Vagina (tissue), 2 donors: Measurements from ENCODE around the gene SGF29. TPM values are rescaled to one million over a fixed set of nuclear protein-coding genes. Genes with fewer than 3 reads are reported as not detected.
"Not testable (repeated sequence)": the region's sequence is repeated elsewhere in the genome, so short reads cannot be mapped to it uniquely, and the experiment has no call there.

ENCODE experiments used
- DNase-seq, 2 donors: peaks; one replicate each; pipeline ENCODE4 v3.0.0-alpha.2; 2017; ENCODE audit errors: extremely low spot score in 2 of 2
- H3K27ac ChIP-seq: fragments of 200-600 bp; sonication (generic); one replicate; pipeline ENCODE4 v1.5.1; 2019
- H3K27me3 ChIP-seq: fragments of 200-600 bp; sonication (generic); one replicate; pipeline ENCODE4 v1.5.1; 2019
- H3K36me3 ChIP-seq, 2 donors: fragments of 200-600 bp; sonication (generic); one replicate each; pipeline ENCODE4 v1.5.1; 2017 to 2019
- H3K4me1 ChIP-seq: fragments of 200-600 bp; sonication (generic); one replicate; pipeline ENCODE4 v1.5.1; 2019
- H3K4me3 ChIP-seq, 2 donors: fragments of 200-600 bp; sonication (generic); 1 replicate in 1 of 2; 2 replicates in 1 of 2; pipeline ENCODE4 v1.5.1; 2016 to 2019
- H3K9me3 ChIP-seq: fragments of 200-600 bp; sonication (generic); one replicate; pipeline ENCODE4 v1.5.1; 2019
- POLR2A ChIP-seq, 2 donors: fragments of 450-650 bp; IDR thresholded peaks; one replicate each; pipeline ENCODE4 v1.6.1; 2017; ENCODE audit warnings: antibody characterized with exemption in 2 of 2, mild to moderate bottlenecking in 2 of 2, moderate library complexity in 2 of 2
- POLR2AphosphoS5 ChIP-seq, 2 donors: sonication (generic); formaldehyde crosslinking; IDR thresholded peaks; one replicate each; pipeline ENCODE4 v1.9.0; 2017; ENCODE audit warnings: antibody characterized with exemption in 2 of 2, mild to moderate bottlenecking in 2 of 2, low read depth in 1 of 2; ENCODE audit not compliant: insufficient read depth in 1 of 2
- intact Hi-C: fragments of 100-400 bp; cut with DNase I; formaldehyde crosslinking; loops from one replicate; pipeline ENCODE4 v1.15.1; 2023
- total RNA-seq: library from RNA; depleted of rRNA; stranded (reverse); fragments of >200 nt; gene quantifications from one replicate; pipeline ENCODE4 v1.2.3, GENCODE V29; 2016
- TF ChIP-seq, protein P1 (sequence below), 3 experiments: fragments of 450-650 bp in 2 of 3; fragments of 200-600 bp in 1 of 3; sonication (generic) in 1 of 3; IDR thresholded peaks; one replicate each; pipeline ENCODE4 v1.5.1; 2017 to 2019; ENCODE audit warnings: antibody characterized with exemption in 3 of 3, mild to moderate bottlenecking in 2 of 3, moderate library complexity in 2 of 3

The SGF29 gene
- total RNA-seq, 1 donor from 2014 or later: 16.5 TPM

- no peak for DNase-seq
- H3K9me3 ChIP-seq: no peaks in the 10 kb centered on the region
- intact Hi-C loops: no loop called here
- peaks cover 3 to 13% of the 10 kb centered on the region in 2 donors for H3K36me3 ChIP-seq
- H3K4me3 ChIP-seq: no peak overlapping the region
- H3K27ac ChIP-seq: no peak overlapping the region
- peaks cover 11% of the 10 kb centered on the region for H3K4me1 ChIP-seq
- no peaks in the 10 kb centered on the region for H3K27me3 ChIP-seq
- TF ChIP-seq, protein P1, sequence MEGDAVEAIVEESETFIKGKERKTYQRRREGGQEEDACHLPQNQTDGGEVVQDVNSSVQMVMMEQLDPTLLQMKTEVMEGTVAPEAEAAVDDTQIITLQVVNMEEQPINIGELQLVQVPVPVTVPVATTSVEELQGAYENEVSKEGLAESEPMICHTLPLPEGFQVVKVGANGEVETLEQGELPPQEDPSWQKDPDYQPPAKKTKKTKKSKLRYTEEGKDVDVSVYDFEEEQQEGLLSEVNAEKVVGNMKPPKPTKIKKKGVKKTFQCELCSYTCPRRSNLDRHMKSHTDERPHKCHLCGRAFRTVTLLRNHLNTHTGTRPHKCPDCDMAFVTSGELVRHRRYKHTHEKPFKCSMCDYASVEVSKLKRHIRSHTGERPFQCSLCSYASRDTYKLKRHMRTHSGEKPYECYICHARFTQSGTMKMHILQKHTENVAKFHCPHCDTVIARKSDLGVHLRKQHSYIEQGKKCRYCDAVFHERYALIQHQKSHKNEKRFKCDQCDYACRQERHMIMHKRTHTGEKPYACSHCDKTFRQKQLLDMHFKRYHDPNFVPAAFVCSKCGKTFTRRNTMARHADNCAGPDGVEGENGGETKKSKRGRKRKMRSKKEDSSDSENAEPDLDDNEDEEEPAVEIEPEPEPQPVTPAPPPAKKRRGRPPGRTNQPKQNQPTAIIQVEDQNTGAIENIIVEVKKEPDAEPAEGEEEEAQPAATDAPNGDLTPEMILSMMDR (IDR thresholded peaks at IDR 0.05): no peak
- TF ChIP-seq POLR2A (IDR thresholded peaks at IDR 0.05) (no peak), POLR2AphosphoS5 (IDR thresholded peaks at IDR 0.05; ENCODE audit: insufficient read depth in 1 of 2, low read depth in 1 of 2) (no peak)
Measured at GRCh38 chr16:28563218-28563617, 9.5 kb downstream of the SGF29 start.

DNA sequence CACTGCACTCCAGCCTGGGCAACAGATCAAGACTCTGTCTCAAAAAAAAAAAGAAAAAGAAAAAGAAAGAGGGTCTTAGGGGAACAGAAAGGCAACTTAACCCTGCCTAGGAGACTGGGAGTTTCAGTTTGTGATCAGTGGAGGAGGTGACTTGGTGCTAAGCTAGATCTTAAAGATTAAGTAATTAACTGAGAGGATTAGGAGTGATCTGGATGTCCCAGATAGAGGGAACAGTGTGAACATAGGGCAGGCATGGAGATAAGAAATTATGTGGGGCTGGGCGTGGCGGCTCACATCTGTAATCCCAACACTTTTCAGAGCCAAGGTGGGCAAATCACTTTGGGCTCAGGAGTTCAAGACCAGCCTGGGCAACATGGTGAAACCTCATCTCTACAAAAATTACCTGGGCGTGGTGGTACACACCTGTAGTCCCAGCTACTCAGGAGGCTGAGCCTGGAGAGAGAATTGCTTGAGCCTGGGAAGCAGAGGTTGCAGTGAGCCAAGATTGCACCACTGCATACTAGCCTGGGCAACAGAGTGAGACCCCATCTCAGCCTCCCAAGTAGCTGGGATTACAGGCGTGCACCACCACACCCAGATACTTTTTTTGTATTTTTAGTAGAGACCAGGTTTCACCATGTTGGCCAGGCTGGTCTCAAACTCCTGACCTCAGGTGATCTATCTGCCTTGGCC lies 12.7 kb downstream of the SGF29 start:
- H3K4me3 ChIP-seq, intact Hi-C loops, H3K27me3 ChIP-seq, DNase-seq, H3K27ac ChIP-seq, H3K9me3 ChIP-seq, H3K36me3 ChIP-seq: not testable (repeated sequence)
- H3K4me1 ChIP-seq: peaks cover 11% of the 10 kb centered on the region

- H3K4me3 ChIP-seq: no peak overlapping the region
- TF ChIP-seq POLR2A (IDR thresholded peaks at IDR 0.05) (no peak), POLR2AphosphoS5 (IDR thresholded peaks at IDR 0.05; ENCODE audit: insufficient read depth in 1 of 2, low read depth in 1 of 2) (no peak)
- TF ChIP-seq, protein P1 (IDR thresholded peaks at IDR 0.05): no peak
- no peak for DNase-seq
- no peak overlapping the region for H3K27ac ChIP-seq
- peaks cover 0 to 6% of the 10 kb centered on the region in 2 donors for H3K36me3 ChIP-seq
- peaks cover 5% of the 10 kb centered on the region for H3K4me1 ChIP-seq
- no peaks in the 10 kb centered on the region for H3K9me3 ChIP-seq
- intact Hi-C loops: no loop called here
- no peaks in the 10 kb centered on the region for H3K27me3 ChIP-seq
Measured at GRCh38 chr16:28567292-28567691, 13.6 kb downstream of the SGF29 start.

DNA sequence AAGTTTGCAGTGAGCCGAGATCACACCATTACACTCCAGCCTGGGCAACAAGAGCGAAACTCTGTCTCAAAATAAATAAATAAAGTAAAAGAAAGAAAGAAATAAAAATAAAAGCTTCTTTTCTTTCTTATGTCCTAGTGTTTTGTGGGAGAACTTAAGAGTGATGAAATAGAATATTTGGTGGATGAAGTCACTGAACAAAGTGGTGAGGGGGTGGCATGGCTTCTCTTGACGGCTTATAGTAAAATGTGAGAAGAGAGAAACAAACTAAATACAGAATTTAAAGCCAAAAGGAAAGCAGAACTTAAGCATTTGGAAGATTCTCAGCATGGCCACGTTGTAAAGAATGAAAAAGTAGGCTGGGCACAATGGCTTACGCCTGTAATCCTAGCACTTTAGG lies 15.3 kb downstream of the SGF29 start:
- TF ChIP-seq POLR2AphosphoS5 (IDR thresholded peaks at IDR 0.05; ENCODE audit: insufficient read depth in 1 of 2, low read depth in 1 of 2) (no peak), POLR2A (IDR thresholded peaks at IDR 0.05) (no peak)
- TF ChIP-seq, protein P1 (IDR thresholded peaks at IDR 0.05): no peak
- H3K27me3 ChIP-seq: no peaks in the 10 kb centered on the region
- intact Hi-C loops: no loop called here
- H3K27ac ChIP-seq: no peak overlapping the region
- peaks cover 18% of the 10 kb centered on the region for H3K4me1 ChIP-seq
- DNase-seq: no peak
- H3K36me3 ChIP-seq: peaks cover 0 to 6% of the 10 kb centered on the region in 2 donors
- H3K9me3 ChIP-seq: no peaks in the 10 kb centered on the region
- no peak overlapping the region for H3K4me3 ChIP-seq

GRCh38 chr16:28569968-28570752 lies 16.4 kb downstream of the SGF29 start:
- Histone ChIP-seq H3K27ac (no peak overlapping the region), H3K4me1 (peaks cover 18% of the 10 kb centered on the region), H3K9me3 (no peaks in the 10 kb centered on the region), H3K4me3 (no peak overlapping the region), H3K36me3 (peaks cover 0 to 1% of the 10 kb centered on the region in 2 donors), H3K27me3 (no peaks in the 10 kb centered on the region)
- TF ChIP-seq POLR2A (IDR thresholded peaks at IDR 0.05): no peak
- TF ChIP-seq, protein P1 (IDR thresholded peaks at IDR 0.05): no peak
- TF ChIP-seq POLR2AphosphoS5 (IDR thresholded peaks at IDR 0.05; ENCODE audit: insufficient read depth in 1 of 2, low read depth in 1 of 2): no peak
- intact Hi-C loops: no loop called here
- DNase-seq: no peak
